Mammary epithelial cell (primary cell): ENCODE measurements around the gene ARL4A.

Experiments
- CTCF ChIP-seq, 2 donors: IDR thresholded peaks in 1 of 2; conservative IDR thresholded peaks in 1 of 2; 2 replicates each; pipeline ENCODE4 v1.5.1; 2011 to 2012; ENCODE audit warnings: inconsistent platforms in 2 of 2, low read length in 2 of 2, mild to moderate bottlenecking in 2 of 2, control low read depth in 1 of 2, low read depth in 1 of 2; ENCODE audit not compliant: insufficient read depth in 1 of 2; ENCODE audit errors: extremely low read depth in 1 of 2
- EZH2 ChIP-seq: IDR thresholded peaks from 2 replicates; pipeline ENCODE4 v1.6.1; 2012; ENCODE audit warnings: low read length, inconsistent platforms, borderline replicate concordance

GRCh38 chr7:12685550-12685949, 1.9 kb upstream of the ARL4A start:
- TF ChIP-seq CTCF (conservative IDR thresholded peaks at IDR 0.05 in 1 of 2, IDR thresholded peaks at IDR 0.05 in 1 of 2; ENCODE audit: extremely low read depth in 1 of 2, insufficient read depth in 1 of 2, low read depth in 1 of 2, low read length in 2 of 2) (peak; percentile 22 to 36), EZH2 (no peak)
